HCT116 (cell line): Measurements from ENCODE around the gene GAPT. TPM values are rescaled to one million over a fixed set of nuclear protein-coding genes. Genes with fewer than 3 reads are reported as not detected.

Experiments used
- ATAC-seq: fragments of 200-7000 bp; cut with Tn5 transposase; 2 replicates; pipeline ENCODE4 v1.9.1; 2020; ENCODE audit warnings: mild to moderate bottlenecking, moderate library complexity
- BruUV-seq: library from RNA; stranded (reverse); fragments of 400-500 nt; replicated peaks from 2 replicates; lab custom pipeline; 2021; lab: Mats Ljungman, UMichigan
- CTCF ChIA-PET: fragments of 300-600 bp; sonication (Branson Sonifier 250); formaldehyde crosslinking; loops from one replicate; lab custom pipeline; 2021; ENCODE audit warnings: antibody characterized with exemption; lab: Charles Lee
- POLR2A ChIA-PET: fragments of 300-600, 350-600 bp; sonication (Branson Sonifier 250); formaldehyde crosslinking; loops from one replicate; lab custom pipeline; 2021; ENCODE audit warnings: antibody characterized with exemption; lab: Charles Lee
- RAD21 ChIA-PET, 2 experiments: fragments of 300-600 bp; sonication (Branson Sonifier 250); formaldehyde crosslinking; loops; one replicate each; lab custom pipeline; 2023; ENCODE audit warnings: low total read pairs in 2 of 2; ENCODE audit not compliant: uncharacterized antibody in 2 of 2, unreplicated experiment in 2 of 2, low non-redundant PET in 1 of 2; lab: Charles Lee
- DNase-seq: peaks from one replicate; pipeline ENCODE4 v3.0.0-alpha.2; 2010; ENCODE audit warnings: low read depth, low spot score
- H2AFZ ChIP-seq: fragments of 200-600 bp; shearing (Covaris generic), sonication (generic); 2 replicates; pipeline ENCODE4 v1.6.1; 2017; ENCODE audit warnings: low read depth, mixed run types, mixed read lengths, antibody characterized with exemption, low read length; ENCODE audit not compliant: poor library complexity, severe bottlenecking
- H3K27ac ChIP-seq: 2 replicates; pipeline ENCODE4 v1.5.1; 2012; ENCODE audit warnings: low read depth, low read length
- H3K27me3 ChIP-seq: fragments of 200-600 bp; sonication (generic); 2 replicates; pipeline ENCODE4 v1.6.1; 2016; ENCODE audit warnings: mixed run types, low read length, mixed read lengths; ENCODE audit not compliant: insufficient read depth
- H3K36me3 ChIP-seq, 2 experiments: fragments of 200-500 bp in 1 of 2; fragments of 200-600 bp in 1 of 2; sonication (Bioruptor generic) in 1 of 2; sonication (generic) in 1 of 2; 2 replicates each; pipeline versions ENCODE4 v1.5.1 to v1.6.1; 2014 to 2016; ENCODE audit warnings: low read length in 2 of 2, inconsistent platforms in 1 of 2, mixed read lengths in 1 of 2, mixed run types in 1 of 2; ENCODE audit not compliant: insufficient read depth in 2 of 2, control insufficient read depth in 1 of 2
- H3K4me1 ChIP-seq, 2 experiments: fragments of 200-600 bp in 1 of 2; sonication (generic) in 1 of 2; 2 replicates each; pipeline versions ENCODE4 v1.5.1 to v1.6.1; 2012 to 2017; ENCODE audit warnings: low read length in 2 of 2, inconsistent platforms in 1 of 2, mild to moderate bottlenecking in 1 of 2, mixed read lengths in 1 of 2, mixed run types in 1 of 2, moderate library complexity in 1 of 2; ENCODE audit not compliant: insufficient read depth in 2 of 2, control insufficient read depth in 1 of 2
- H3K4me2 ChIP-seq: fragments of 200-600 bp; sonication (generic); 2 replicates; pipeline ENCODE4 v1.6.1; 2017; ENCODE audit warnings: mixed run types, low read length, mixed read lengths
- H3K4me3 ChIP-seq, 2 experiments: fragments of 200-600 bp in 1 of 2; sonication (generic) in 1 of 2; replicated peaks in 1 of 2; 2 replicates each; pipeline ENCODE4 v1.5.1; 2011 to 2016; ENCODE audit warnings: low read length in 2 of 2, control low read depth in 1 of 2, low read depth in 1 of 2, mild to moderate bottlenecking in 1 of 2, mixed read lengths in 1 of 2, mixed run types in 1 of 2
- H3K79me2 ChIP-seq: fragments of 200-600 bp; sonication (generic); 2 replicates; pipeline ENCODE4 v1.6.1; 2017; ENCODE audit warnings: mild to moderate bottlenecking, mixed run types, low read length, moderate library complexity, mixed read lengths; ENCODE audit not compliant: insufficient read depth
- H3K9ac ChIP-seq: fragments of 200-600 bp; sonication (generic); 2 replicates; pipeline ENCODE4 v1.6.1; 2016; ENCODE audit warnings: low read length, mixed read lengths
- H3K9me2 ChIP-seq: fragments of 200-600 bp; sonication (generic), shearing (Covaris generic); 2 replicates; pipeline ENCODE4 v1.6.1; 2017; ENCODE audit warnings: mixed run types, mild to moderate bottlenecking, moderate library complexity; ENCODE audit not compliant: insufficient read depth
- H3K9me3 ChIP-seq, 2 experiments: fragments of 200-500 bp in 1 of 2; fragments of 200-600 bp in 1 of 2; sonication (Bioruptor generic) in 1 of 2; sonication (generic) in 1 of 2; 2 replicates each; pipeline ENCODE4 v1.6.1; 2014 to 2017; ENCODE audit warnings: low read length in 2 of 2, mixed read lengths in 2 of 2, inconsistent platforms in 1 of 2, low read depth in 1 of 2, mild to moderate bottlenecking in 1 of 2, mixed run types in 1 of 2, moderate library complexity in 1 of 2; ENCODE audit not compliant: control insufficient read depth in 1 of 2, insufficient read depth in 1 of 2
- H4K20me1 ChIP-seq: fragments of 200-600 bp; sonication (generic), shearing (Covaris generic); 2 replicates; pipeline ENCODE4 v1.6.1; 2017; ENCODE audit warnings: mixed run types, mild to moderate bottlenecking, moderate library complexity; ENCODE audit not compliant: insufficient read depth
- ATF3 ChIP-seq: IDR thresholded peaks from 2 replicates; pipeline ENCODE4 v1.6.1; 2012
- EGR1 ChIP-seq: IDR thresholded peaks from 2 replicates; pipeline ENCODE4 v1.6.1; 2012; ENCODE audit warnings: low read depth
- ELF1 ChIP-seq: IDR thresholded peaks from 2 replicates; pipeline ENCODE4 v1.6.1; 2012; ENCODE audit warnings: low read depth, borderline replicate concordance
- EZH2 ChIP-seq: fragments of 200-600 bp; sonication (generic); IDR thresholded peaks from 2 replicates; pipeline ENCODE4 v1.6.1; 2017; ENCODE audit warnings: antibody characterized with exemption, mixed run types
- FOSL1 ChIP-seq: IDR thresholded peaks from 2 replicates; pipeline ENCODE4 v1.6.1; 2012; ENCODE audit warnings: low read depth
- JUND ChIP-seq: IDR thresholded peaks from 2 replicates; pipeline ENCODE4 v1.6.1; 2012
- MAX ChIP-seq: IDR thresholded peaks from 2 replicates; pipeline ENCODE4 v1.6.1; 2012
- POLR2AphosphoS5 ChIP-seq: IDR thresholded peaks from 2 replicates; pipeline ENCODE4 v1.6.1; 2011; ENCODE audit warnings: mild to moderate bottlenecking, low read depth, low read length, moderate library complexity
- SIN3A ChIP-seq: IDR thresholded peaks from 2 replicates; pipeline ENCODE4 v1.6.1; 2012; ENCODE audit warnings: low read depth
- SP1 ChIP-seq: IDR thresholded peaks from 2 replicates; pipeline ENCODE4 v1.6.1; 2012; ENCODE audit warnings: low read depth
- TCF7L2 ChIP-seq: IDR thresholded peaks from 2 replicates; pipeline ENCODE4 v1.7.0; 2011; ENCODE audit warnings: borderline replicate concordance, inconsistent platforms; ENCODE audit not compliant: insufficient read depth, insufficient read length; ENCODE audit errors: extremely low read depth
- YY1 ChIP-seq: IDR thresholded peaks from 2 replicates; pipeline ENCODE4 v1.6.1; 2011; ENCODE audit warnings: low read length, low read depth, moderate library complexity, mild to moderate bottlenecking; ENCODE audit not compliant: insufficient replicate concordance; ENCODE audit errors: extremely low read depth
- intact Hi-C: fragments of 100-400 bp; cut with micrococcal nuclease; formaldehyde crosslinking; loops from 2 replicates; pipeline ENCODE4 v1.10.0; 2022
- total RNA-seq: library from RNA; stranded (reverse); gene quantifications from one replicate; pipeline ENCODE4 v1.2.1, GENCODE V29; 2021; ENCODE audit not compliant: unreplicated experiment

The GAPT gene
- total RNA-seq, 1 experiment from 2014 or later: not detected

GRCh38 chr5:58454025-58454424, 37.2 kb upstream of the GAPT start:
- Histone ChIP-seq H3K79me2 (peaks cover 49% of the 10 kb centered on the region), H3K4me2 (no peak overlapping the region), H3K36me3 (peaks cover 46 to 50% of the 10 kb centered on the region in 2 experiments)

GRCh38 chr5:58455066-58455465, 36.2 kb upstream of the GAPT start:
- RAD21 ChIA-PET: no interaction called here

More at GRCh38 chr5:58454025-58454424, 37.2 kb upstream of the GAPT start:
- RAD21 ChIA-PET: no interaction called here
- Histone ChIP-seq H2AFZ (no peak overlapping the region), H3K9ac (no peak overlapping the region), H4K20me1 (peaks cover 39% of the 10 kb centered on the region; the same call in 1 of the 2 replicates), H3K9me3 (no peaks in the 10 kb centered on the region), H3K9me2 (no peaks in the 10 kb centered on the region), H3K4me3 (no peak overlapping the region), H3K4me1 (peaks cover 0 to 19% of the 10 kb centered on the region in 2 experiments; a peak in 2 of 4 replicates), H3K27me3 (no peaks in the 10 kb centered on the region), H3K27ac (no peak overlapping the region)
- POLR2A ChIA-PET: no interaction called here
- DNase-seq (no peak), ATAC-seq (no peak)
- BruUV-seq: no TSS peak
- TF ChIP-seq EZH2: no peak
- TF ChIP-seq ATF3: no peak
- no peak for TF ChIP-seq FOSL1
- no peak for TF ChIP-seq MAX
- CTCF ChIA-PET: no interaction called here
- intact Hi-C loops: no loop called here

More at GRCh38 chr5:58455066-58455465, 36.2 kb upstream of the GAPT start:
- H2AFZ ChIP-seq: no peak overlapping the region
- ATAC-seq (no peak), DNase-seq (no peak)
- intact Hi-C loops: no loop called here
- peaks cover 57% of the 10 kb centered on the region for H3K79me2 ChIP-seq
- H3K4me1 ChIP-seq: peaks cover 0 to 20% of the 10 kb centered on the region in 2 experiments; a peak in 2 of 4 replicates
- H4K20me1 ChIP-seq: peaks cover 39% of the 10 kb centered on the region; the same call in 1 of the 2 replicates
- BruUV-seq: no TSS peak
- no peak overlapping the region for H3K9ac ChIP-seq
- H3K27me3 ChIP-seq: no peaks in the 10 kb centered on the region
- H3K9me2 ChIP-seq: no peaks in the 10 kb centered on the region
- H3K9me3 ChIP-seq: no peaks in the 10 kb centered on the region
- TF ChIP-seq SP1 (no peak), SIN3A (no peak), TCF7L2 (no peak), ELF1 (no peak), YY1 (no peak), EGR1 (no peak), JUND (no peak), POLR2AphosphoS5 (no peak)
- TF ChIP-seq, all 23 proteins: peak for 0
- Histone ChIP-seq H3K4me2 (no peak overlapping the region), H3K36me3 (peaks cover 46 to 50% of the 10 kb centered on the region in 2 experiments), H3K4me3 (no peak overlapping the region), H3K27ac (no peak overlapping the region)
- ChIA-PET CTCF (no interaction called here), POLR2A (no interaction called here)
